Panc1 (cell line): Measurements from ENCODE around the gene FRMPD2.

Experiments
- POLR2AphosphoS5 ChIP-seq: IDR thresholded peaks from 2 replicates; pipeline ENCODE4 v1.6.1; 2012; ENCODE audit warnings: mild to moderate bottlenecking, low read depth, low read length, moderate library complexity
- SIN3A ChIP-seq: IDR thresholded peaks from 2 replicates; pipeline ENCODE4 v1.6.1; 2012; ENCODE audit warnings: low read depth, mild to moderate bottlenecking, low read length, moderate library complexity, borderline replicate concordance; ENCODE audit not compliant: insufficient read depth
- TCF7L2 ChIP-seq: IDR thresholded peaks from 2 replicates; pipeline ENCODE4 v1.6.1; 2011; ENCODE audit warnings: mild to moderate bottlenecking, low read depth, low read length, inconsistent platforms
- TF ChIP-seq, protein P1 (sequence below): fragments of 450-650 bp; IDR thresholded peaks from 2 replicates; pipeline ENCODE4 v1.5.1; 2017; ENCODE audit warnings: mild to moderate bottlenecking
- TF ChIP-seq, protein P2 (sequence below), 2 experiments: IDR thresholded peaks; 2 replicates each; pipeline ENCODE4 v1.6.1; 2011 to 2012; ENCODE audit warnings: low read depth in 2 of 2, control low read depth in 1 of 2, low read length in 1 of 2, mild to moderate bottlenecking in 1 of 2, moderate library complexity in 1 of 2; ENCODE audit not compliant: insufficient read depth in 1 of 2

DNA sequence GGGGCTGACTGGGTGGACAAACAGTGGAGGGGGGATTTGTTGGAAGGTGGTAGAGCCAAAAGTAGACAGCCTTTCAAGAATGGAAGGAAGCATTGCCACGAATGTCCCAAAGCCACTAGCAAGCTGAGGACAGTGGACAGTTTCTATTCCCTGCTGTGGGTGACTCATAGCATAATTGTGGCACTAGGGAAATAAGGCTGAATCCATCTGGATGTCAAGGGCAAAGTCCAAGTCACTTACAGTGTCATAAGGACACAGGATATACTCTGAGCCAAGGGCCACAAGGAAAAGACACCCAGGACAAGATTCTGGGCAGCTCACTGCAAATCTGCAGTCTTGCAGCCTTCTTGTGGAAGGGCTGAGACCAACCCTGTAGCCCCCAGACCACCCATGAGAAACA, 79.7 kb downstream of the FRMPD2 start:
- TF ChIP-seq, protein P1, sequence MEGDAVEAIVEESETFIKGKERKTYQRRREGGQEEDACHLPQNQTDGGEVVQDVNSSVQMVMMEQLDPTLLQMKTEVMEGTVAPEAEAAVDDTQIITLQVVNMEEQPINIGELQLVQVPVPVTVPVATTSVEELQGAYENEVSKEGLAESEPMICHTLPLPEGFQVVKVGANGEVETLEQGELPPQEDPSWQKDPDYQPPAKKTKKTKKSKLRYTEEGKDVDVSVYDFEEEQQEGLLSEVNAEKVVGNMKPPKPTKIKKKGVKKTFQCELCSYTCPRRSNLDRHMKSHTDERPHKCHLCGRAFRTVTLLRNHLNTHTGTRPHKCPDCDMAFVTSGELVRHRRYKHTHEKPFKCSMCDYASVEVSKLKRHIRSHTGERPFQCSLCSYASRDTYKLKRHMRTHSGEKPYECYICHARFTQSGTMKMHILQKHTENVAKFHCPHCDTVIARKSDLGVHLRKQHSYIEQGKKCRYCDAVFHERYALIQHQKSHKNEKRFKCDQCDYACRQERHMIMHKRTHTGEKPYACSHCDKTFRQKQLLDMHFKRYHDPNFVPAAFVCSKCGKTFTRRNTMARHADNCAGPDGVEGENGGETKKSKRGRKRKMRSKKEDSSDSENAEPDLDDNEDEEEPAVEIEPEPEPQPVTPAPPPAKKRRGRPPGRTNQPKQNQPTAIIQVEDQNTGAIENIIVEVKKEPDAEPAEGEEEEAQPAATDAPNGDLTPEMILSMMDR = no peak
- TF ChIP-seq, protein P2, sequence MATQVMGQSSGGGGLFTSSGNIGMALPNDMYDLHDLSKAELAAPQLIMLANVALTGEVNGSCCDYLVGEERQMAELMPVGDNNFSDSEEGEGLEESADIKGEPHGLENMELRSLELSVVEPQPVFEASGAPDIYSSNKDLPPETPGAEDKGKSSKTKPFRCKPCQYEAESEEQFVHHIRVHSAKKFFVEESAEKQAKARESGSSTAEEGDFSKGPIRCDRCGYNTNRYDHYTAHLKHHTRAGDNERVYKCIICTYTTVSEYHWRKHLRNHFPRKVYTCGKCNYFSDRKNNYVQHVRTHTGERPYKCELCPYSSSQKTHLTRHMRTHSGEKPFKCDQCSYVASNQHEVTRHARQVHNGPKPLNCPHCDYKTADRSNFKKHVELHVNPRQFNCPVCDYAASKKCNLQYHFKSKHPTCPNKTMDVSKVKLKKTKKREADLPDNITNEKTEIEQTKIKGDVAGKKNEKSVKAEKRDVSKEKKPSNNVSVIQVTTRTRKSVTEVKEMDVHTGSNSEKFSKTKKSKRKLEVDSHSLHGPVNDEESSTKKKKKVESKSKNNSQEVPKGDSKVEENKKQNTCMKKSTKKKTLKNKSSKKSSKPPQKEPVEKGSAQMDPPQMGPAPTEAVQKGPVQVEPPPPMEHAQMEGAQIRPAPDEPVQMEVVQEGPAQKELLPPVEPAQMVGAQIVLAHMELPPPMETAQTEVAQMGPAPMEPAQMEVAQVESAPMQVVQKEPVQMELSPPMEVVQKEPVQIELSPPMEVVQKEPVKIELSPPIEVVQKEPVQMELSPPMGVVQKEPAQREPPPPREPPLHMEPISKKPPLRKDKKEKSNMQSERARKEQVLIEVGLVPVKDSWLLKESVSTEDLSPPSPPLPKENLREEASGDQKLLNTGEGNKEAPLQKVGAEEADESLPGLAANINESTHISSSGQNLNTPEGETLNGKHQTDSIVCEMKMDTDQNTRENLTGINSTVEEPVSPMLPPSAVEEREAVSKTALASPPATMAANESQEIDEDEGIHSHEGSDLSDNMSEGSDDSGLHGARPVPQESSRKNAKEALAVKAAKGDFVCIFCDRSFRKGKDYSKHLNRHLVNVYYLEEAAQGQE (IDR thresholded peaks at IDR 0.05; ENCODE audit: insufficient read depth in 1 of 2, low read depth in 2 of 2, low read length in 1 of 2) = no peak
- no peak for TF ChIP-seq POLR2AphosphoS5
- no peak for TF ChIP-seq SIN3A
- TF ChIP-seq TCF7L2 = no peak
